ENCODE results near the gene MYO15A.

MYO15A gene

DNA sequence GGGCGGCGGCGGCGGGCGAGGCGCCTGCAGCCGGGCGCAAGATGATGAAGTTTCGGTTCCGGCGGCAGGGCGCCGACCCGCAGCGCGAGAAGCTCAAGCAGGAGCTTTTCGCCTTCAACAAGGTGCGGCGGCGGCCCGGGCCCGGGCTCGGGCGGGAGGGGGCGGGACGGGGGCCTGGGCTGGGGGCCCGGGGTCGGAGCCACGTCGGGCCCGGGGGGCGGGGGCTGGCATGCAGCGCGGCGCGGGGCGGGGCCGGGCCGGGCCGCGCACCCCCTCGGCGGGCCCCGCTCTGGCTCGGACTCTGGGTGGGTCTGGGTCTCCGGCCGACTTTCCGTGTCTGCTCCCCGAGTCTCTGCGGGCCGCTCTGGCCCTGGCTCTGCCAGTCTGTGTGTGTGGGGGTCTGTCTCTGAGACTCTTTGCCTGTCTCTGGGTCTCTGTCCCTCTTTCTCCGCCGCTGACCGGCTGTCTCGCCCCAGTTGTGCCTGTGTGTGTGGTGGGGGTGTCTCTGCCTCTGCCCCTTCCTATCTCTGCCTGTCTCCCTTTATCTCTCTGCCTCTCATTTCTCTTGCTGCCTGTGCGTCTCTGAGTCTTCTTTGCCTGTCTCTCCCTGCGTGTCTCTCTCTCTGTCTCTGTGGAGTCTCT, 117.2 kb downstream of the MYO15A start (continued):
- no peak for TF ChIP-seq ZBTB49 (tag by site-specific recombination; IDR thresholded peaks at IDR 0.05; ENCODE audit: low read depth)
- 0 out of 2 replicates have a peak, but pooled peaks have one; percentile 8 for TF ChIP-seq KLF1 (tag by site-specific recombination; IDR thresholded peaks at IDR 0.05)
- TF ChIP-seq KLF8 (tag by site-specific recombination; IDR thresholded peaks at IDR 0.05), result peak; percentile 33
- peak; percentile 75; the same call in 1 of the 2 replicates for TF ChIP-seq ZBTB20 (tag by site-specific recombination; IDR thresholded peaks at IDR 0.05)
- 0 out of 2 replicates have a peak, but pooled peaks have one; percentile 21 for TF ChIP-seq SP7 (tag by site-specific recombination; IDR thresholded peaks at IDR 0.05)
- TF ChIP-seq, protein P1, sequence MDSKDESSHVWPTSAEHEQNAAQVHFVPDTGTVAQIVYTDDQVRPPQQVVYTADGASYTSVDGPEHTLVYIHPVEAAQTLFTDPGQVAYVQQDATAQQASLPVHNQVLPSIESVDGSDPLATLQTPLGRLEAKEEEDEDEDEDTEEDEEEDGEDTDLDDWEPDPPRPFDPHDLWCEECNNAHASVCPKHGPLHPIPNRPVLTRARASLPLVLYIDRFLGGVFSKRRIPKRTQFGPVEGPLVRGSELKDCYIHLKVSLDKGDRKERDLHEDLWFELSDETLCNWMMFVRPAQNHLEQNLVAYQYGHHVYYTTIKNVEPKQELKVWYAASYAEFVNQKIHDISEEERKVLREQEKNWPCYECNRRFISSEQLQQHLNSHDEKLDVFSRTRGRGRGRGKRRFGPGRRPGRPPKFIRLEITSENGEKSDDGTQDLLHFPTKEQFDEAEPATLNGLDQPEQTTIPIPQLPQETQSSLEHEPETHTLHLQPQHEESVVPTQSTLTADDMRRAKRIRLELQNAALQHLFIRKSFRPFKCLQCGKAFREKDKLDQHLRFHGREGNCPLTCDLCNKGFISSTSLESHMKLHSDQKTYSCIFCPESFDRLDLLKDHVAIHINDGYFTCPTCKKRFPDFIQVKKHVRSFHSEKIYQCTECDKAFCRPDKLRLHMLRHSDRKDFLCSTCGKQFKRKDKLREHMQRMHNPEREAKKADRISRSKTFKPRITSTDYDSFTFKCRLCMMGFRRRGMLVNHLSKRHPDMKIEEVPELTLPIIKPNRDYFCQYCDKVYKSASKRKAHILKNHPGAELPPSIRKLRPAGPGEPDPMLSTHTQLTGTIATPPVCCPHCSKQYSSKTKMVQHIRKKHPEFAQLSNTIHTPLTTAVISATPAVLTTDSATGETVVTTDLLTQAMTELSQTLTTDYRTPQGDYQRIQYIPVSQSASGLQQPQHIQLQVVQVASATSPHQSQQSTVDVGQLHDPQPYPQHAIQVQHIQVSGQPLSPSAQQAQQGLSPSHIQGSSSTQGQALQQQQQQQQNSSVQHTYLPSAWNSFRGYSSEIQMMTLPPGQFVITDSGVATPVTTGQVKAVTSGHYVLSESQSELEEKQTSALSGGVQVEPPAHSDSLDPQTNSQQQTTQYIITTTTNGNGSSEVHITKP (tag by site-specific recombination; IDR thresholded peaks at IDR 0.05), result 0 out of 2 replicates have a peak, but pooled peaks have one; percentile 20
- TF ChIP-seq KLF9 (tag by site-specific recombination; IDR thresholded peaks at IDR 0.05; ENCODE audit: low read depth), result peak; percentile 32; the same call in 1 of the 2 replicates
- TF ChIP-seq ZFHX2 (tag by site-specific recombination; conservative IDR thresholded peaks at IDR 0.05), result 0 out of 2 replicates have a peak, but pooled peaks have one; percentile 37

- H3K36me3 ChIP-seq (ENCODE audit: control insufficient read depth in 2 of 2, insufficient read depth in 1 of 2, low read length in 2 of 2), result peaks cover 0 to 7% of the 10 kb centered on the region in 2 experiments; a peak in 2 of 3 replicates
- H3K9me3 ChIP-seq (ENCODE audit: control insufficient read depth, insufficient read depth, low read depth, low read length), result no peaks in the 10 kb centered on the region
- ChIA-PET POLR2A (no interaction called here), CTCF (interaction anchor here (0.6 kb wide), 2 partner anchors 87 to 399 kb away, joined by 3 to 4 read pairs; no protein-coding TSS in a partner anchor)
- H3K4me1 ChIP-seq (ENCODE audit: control insufficient read depth, insufficient read depth, low read length), result peaks cover 4% of the 10 kb centered on the region; the same call in 1 of the 2 replicates
- peak overlapping the region; percentile 48 for H3K4me3 ChIP-seq (ENCODE audit: low read depth, low read length)
- H3K27ac ChIP-seq (ENCODE audit: extremely low read depth, low read depth, low read length), result peak overlapping the region; percentile 68; the same call in 1 of the 2 replicates
- TF ChIP-seq, protein P2, sequence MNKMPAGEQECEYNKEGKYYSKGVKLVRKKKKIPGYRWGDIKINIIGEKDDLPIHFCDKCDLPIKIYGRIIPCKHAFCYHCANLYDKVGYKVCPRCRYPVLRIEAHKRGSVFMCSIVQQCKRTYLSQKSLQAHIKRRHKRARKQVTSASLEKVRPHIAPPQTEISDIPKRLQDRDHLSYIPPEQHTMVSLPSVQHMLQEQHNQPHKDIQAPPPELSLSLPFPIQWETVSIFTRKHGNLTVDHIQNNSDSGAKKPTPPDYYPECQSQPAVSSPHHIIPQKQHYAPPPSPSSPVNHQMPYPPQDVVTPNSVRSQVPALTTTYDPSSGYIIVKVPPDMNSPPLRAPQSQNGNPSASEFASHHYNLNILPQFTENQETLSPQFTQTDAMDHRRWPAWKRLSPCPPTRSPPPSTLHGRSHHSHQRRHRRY (tag by site-specific recombination; IDR thresholded peaks at IDR 0.05), result no peak
- no peak for TF ChIP-seq BCL11B (tag by site-specific recombination; IDR thresholded peaks at IDR 0.05; ENCODE audit: low read depth)
- no peak for TF ChIP-seq GLI4 (tag by site-specific recombination; IDR thresholded peaks at IDR 0.05)
- no peak for TF ChIP-seq ZSCAN4 (tag by site-specific recombination; IDR thresholded peaks at IDR 0.05)
- peak; percentile 5; the same call in 1 of the 2 replicates for TF ChIP-seq ZFHX2 (tag by site-specific recombination; conservative IDR thresholded peaks at IDR 0.05)
- TF ChIP-seq ELK4 (IDR thresholded peaks at IDR 0.05; ENCODE audit: borderline replicate concordance, low read depth, low read length), result no peak
- TF ChIP-seq ZNF596 (tag by site-specific recombination; IDR thresholded peaks at IDR 0.05), result no peak
- TF ChIP-seq, protein P3, sequence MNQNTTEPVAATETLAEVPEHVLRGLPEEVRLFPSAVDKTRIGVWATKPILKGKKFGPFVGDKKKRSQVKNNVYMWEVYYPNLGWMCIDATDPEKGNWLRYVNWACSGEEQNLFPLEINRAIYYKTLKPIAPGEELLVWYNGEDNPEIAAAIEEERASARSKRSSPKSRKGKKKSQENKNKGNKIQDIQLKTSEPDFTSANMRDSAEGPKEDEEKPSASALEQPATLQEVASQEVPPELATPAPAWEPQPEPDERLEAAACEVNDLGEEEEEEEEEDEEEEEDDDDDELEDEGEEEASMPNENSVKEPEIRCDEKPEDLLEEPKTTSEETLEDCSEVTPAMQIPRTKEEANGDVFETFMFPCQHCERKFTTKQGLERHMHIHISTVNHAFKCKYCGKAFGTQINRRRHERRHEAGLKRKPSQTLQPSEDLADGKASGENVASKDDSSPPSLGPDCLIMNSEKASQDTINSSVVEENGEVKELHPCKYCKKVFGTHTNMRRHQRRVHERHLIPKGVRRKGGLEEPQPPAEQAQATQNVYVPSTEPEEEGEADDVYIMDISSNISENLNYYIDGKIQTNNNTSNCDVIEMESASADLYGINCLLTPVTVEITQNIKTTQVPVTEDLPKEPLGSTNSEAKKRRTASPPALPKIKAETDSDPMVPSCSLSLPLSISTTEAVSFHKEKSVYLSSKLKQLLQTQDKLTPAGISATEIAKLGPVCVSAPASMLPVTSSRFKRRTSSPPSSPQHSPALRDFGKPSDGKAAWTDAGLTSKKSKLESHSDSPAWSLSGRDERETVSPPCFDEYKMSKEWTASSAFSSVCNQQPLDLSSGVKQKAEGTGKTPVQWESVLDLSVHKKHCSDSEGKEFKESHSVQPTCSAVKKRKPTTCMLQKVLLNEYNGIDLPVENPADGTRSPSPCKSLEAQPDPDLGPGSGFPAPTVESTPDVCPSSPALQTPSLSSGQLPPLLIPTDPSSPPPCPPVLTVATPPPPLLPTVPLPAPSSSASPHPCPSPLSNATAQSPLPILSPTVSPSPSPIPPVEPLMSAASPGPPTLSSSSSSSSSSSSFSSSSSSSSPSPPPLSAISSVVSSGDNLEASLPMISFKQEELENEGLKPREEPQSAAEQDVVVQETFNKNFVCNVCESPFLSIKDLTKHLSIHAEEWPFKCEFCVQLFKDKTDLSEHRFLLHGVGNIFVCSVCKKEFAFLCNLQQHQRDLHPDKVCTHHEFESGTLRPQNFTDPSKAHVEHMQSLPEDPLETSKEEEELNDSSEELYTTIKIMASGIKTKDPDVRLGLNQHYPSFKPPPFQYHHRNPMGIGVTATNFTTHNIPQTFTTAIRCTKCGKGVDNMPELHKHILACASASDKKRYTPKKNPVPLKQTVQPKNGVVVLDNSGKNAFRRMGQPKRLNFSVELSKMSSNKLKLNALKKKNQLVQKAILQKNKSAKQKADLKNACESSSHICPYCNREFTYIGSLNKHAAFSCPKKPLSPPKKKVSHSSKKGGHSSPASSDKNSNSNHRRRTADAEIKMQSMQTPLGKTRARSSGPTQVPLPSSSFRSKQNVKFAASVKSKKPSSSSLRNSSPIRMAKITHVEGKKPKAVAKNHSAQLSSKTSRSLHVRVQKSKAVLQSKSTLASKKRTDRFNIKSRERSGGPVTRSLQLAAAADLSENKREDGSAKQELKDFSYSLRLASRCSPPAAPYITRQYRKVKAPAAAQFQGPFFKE (tag by site-specific recombination; IDR thresholded peaks at IDR 0.05; ENCODE audit: borderline replicate concordance), result no peak
- no peak for TF ChIP-seq TCF7L2 (IDR thresholded peaks at IDR 0.05; ENCODE audit: borderline replicate concordance, low read depth, low read length)
- peak; percentile 34; the same call in 1 of the 2 replicates for TF ChIP-seq ZBTB8A (tag by site-specific recombination; IDR thresholded peaks at IDR 0.05)
- TF ChIP-seq ZNF266 (tag by site-specific recombination; IDR thresholded peaks at IDR 0.05; ENCODE audit: low read depth), result no peak
These were observed 117.9 kb downstream of the MYO15A start for GRCh38 chr17:18226284-18226945.

All from HEK293 (cell line).